GM19455 (cell line): ENCODE data around the gene PARD3.
"Not testable (repeated sequence)": the region's sequence is repeated elsewhere in the genome, so short reads cannot be mapped to it uniquely, and the experiment has no call there.

Experiments
- ATAC-seq: cut with Tn5 transposase; IDR thresholded peaks from one replicate; pipeline ENCODE4 v1.9.1; 2021; ENCODE audit not compliant: unreplicated experiment

Gene PARD3

DNA sequence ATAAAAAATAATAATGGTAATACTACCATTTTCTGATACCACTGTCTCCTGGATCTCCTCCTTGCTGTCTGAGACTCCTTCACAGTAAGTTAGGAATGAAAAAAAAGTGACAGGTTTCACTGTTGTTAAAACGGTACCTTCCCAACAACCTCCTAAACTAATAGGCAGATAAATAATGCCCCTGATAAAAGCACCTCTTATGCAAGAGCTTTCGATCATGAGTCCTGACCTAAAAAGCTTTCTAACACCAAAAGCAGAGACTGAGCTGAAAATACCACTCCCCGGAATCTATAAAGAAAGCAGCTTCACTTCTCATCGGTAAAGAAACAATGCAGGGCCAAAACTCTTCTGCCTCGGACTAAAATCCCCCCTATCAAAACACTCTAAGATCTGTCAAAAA, 14.5 kb downstream of the PARD3 start:
- no peak for ATAC-seq

DNA sequence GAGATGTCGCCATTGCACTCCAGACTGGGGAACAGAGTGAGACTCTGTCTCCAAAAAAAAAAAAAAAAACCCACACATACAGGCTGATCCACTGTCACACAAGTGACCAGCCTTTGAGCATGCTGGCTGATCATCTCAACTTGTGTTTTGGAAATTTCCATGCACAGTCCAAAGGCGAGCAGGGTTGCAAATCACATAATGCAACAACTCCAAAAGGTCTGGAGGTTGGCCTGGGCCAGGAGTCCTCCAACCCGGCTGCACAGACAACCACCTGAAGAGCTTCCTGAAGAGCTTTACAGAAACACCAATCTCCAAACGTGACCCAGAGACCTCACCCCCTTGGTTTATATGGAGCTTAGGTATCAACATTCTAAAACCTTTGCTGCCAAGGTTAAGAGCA, 16.4 kb downstream of the PARD3 start:
- ATAC-seq, result no peak

DNA sequence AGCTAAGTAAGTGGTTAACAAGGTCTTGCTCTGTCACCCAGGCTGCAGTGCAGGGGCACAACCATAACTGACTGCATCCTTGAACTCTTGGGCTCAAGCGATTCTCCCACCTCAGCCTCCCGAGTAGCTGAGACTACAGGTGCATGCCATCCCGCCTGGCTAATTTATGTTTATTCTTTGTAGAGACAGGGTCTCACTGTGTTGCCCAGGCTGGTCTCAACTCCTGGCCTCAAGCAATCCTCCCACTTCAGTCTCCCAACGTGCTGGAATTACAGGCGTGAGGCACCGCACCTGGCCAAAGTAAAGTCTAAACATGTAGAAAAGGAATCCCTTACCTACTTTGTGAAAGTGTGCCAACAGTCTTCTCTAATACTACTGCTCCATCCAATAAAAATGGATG, 17.9 kb downstream of the PARD3 start:
- ATAC-seq, result no peak

DNA sequence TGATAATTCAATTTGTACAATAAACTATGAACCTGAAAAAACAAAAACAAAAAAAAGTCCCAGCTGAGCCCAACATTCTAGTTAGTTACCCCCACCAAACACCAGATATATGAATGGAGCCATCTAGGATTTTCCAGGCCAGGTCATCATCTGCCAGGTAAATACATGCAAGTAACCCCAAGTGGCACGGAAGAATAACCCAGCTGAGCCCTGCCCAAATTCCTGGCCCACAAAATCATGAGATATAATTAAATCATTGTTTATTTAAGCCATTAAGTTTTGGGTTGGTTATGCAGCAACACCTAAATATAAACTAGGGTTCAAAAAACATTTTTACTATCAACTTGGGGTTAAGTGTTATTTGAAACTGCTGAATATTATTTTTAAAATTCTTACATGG, 19.0 kb downstream of the PARD3 start:
- no peak for ATAC-seq

DNA sequence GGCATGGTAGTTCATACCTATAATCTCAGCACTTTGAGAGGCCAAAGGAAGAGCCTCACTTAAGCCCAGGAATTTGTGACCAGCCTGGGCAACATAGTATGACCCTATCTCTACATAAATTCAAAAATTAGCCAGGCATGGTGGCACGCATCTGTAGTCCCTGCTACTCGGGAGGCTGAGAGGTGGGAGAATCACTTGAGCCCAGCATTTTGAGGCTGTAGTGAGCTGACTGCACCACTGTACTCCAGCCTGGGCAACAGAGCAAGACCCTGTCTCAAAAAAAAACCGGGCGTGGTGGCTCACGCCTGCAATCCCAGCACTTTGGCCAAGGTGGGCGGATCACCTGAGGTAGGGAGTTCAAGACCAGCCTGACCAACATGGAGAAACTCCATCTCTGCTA, 19.8 kb downstream of the PARD3 start:
- no peak for ATAC-seq

DNA sequence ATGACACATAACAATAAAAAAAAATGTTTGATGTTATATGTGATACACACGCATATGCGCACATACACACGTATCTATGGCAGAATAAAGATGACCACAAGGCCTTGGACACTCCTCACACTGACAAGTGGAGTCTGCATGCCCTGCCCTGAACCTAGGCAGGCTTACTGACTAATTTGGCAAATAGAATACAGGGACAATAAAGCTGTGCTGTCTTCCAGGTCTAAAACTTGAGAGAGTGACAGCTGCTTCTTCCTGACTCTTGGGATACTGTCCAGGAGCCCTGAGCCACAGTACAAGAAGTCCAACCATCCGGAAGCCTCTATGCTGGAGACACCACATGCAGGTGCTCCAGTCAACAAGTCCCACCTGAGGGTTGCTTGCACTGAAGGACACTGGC, 20.3 kb downstream of the PARD3 start:
- no peak for ATAC-seq

DNA sequence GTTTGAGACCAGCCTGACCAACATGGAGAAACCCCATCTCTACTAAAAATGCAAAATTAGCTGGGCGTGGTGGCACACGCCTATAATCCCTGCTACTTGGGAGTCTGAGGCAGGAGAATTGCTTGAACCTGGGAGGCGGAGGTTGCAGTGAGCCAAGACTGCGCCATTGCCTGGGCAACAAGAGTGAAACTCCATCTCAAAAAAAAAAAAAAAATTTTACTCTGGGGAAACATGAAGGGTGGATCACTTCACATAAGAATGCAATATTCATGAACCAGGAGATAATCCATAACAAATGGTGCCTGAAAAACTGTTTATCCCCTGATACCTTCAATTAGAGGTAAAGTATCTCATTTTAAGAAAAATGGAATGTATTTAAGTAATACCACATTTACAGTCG, 21.5 kb downstream of the PARD3 start:
- ATAC-seq, result not testable (repeated sequence)

DNA sequence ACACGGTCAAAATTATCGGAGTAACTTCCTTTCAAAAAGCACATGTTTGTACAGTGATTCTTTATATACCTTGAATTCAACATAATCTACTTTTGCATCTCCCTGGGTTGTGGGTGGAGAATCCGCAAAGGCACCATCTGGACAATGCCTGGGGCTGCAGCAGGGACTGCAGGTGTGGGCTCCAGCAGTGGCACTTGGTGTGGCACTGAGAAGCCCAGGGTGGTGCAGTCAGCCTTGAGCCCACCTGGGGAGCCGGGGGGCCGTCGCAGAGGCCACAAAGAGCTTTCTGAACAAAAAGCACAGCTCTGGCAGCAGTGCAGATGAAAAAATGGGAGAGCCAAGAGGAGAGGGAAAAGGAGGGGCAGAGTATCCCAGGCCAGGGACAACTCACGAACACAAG, 22.2 kb downstream of the PARD3 start:
- ATAC-seq, result no peak

DNA sequence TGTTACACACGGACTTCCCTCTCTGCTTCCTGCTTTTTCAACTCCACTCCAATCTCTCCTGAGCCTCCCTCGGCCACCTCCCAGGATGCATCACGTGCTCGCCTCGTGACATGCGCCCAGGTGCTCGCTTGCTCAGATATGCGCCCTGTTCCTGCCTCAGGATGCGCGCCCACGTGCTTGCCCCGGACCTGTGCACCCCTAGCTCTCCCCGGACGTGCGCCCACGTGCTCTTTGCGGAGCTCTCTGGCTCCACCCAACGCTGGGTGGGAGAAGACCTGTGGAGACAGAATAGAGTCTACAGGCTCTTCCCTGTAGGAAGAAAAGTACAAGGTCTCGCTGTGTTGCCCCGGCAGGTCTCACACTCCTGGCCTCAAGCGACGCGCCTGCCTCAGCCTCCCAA, 23.1 kb downstream of the PARD3 start:
- no peak for ATAC-seq

DNA sequence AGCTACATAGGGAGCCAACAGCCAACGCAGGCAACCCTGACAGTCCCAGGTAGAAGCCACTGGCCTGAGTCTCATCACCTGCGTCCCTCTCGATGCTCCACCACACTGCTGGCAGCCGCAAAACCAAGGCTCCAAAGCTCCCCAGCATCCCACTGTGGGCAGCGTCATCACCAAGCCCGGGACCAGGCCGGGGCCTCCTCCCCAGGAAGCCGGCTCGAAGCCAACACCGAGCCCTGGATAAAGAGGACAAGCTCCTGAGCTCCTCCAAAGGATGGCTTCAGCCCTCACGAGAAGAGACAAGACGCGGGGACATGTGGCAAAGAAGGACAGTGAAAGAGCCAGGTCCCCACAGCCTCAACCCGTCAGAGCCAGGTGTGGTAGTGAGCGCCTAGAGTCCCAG, 23.9 kb downstream of the PARD3 start:
- no peak for ATAC-seq

DNA sequence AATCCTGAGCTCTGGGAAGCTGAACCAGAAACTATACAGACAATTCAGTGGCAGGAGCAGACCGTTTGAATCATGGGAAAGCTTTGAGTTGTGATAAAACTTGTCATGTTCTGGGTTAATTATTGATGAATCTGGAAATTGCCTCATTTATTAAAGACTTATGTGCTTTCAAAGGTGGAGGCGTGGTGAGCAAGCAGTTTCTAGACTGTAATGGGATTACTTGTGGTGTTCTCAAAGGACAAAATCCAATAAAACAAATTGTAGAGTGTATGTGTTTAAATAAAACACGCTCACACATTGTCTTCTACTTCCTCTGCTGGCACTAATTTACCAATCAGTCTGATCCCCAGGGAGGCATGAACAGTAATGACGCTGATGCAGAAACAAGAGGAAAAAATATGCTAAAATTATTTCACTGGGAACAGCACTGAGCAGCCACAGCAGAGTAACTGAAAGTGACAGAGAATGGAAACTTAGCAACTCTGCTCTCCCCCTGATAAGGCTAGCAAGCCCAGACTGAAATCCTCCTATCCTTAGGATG, 25.1 kb downstream of the PARD3 start:
- no peak for ATAC-seq

DNA sequence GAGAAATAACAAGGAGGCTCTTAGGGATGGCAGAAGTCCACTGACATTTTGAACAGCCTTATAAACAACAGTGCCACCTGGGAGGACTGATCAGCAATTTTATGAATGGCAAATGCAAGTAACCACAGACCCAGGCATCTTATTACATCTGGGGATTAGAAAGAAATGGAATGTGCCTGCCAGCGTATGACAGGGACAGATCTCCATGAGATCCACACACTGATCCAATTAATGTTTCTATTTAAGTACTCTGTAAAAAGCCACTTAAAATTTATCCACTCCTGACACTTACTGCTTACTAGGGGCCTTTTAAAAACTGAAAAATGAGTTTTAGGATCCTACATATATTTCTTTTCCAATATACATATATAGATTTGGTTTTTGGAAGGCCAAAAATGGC, 28.6 kb downstream of the PARD3 start:
- no peak for ATAC-seq

DNA sequence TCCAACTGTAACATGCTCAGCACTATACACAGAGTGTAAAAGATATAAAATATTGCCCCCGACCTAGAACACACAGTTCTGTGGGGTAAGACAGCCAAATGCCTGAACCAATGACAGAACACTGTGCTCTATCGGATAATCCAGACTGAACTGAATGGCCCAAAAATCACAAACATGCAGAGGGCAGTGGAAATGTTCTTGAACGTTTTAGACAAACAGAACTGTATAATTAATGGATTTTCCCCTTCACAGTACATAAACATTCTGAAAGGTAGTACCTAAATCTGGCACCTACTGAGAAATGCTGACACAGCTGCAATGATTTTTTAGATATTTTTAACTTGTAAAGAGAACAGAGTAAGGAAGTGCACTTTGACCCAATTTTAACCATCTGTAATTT, 33.4 kb downstream of the PARD3 start:
- ATAC-seq, result no peak

DNA sequence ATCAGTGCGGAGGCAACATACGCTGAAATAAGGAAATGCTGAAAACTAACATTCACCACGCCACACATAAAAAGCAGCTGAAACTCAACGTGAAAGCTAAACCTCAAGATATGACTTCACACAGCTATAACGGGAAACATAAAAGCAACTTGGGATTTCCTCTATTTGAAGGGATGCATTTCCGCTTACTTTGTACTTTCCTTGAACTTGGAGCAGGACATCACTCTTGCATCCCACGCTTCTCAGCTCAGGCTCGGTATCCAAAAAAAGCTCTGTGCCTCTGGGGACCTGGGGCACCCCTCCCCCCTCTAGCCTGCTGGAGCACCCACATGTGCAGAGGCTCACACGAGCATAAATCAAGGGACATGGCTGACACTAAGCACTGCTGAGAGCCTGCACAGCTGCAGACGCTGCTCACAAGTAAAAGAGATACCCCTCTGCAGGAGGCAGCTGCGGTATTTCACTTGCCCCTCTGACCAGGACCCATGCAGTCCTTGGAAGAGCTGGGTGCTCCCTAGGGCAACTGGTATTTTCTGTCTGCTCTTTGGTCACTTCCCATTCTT, 34.2 kb downstream of the PARD3 start:
- peak; percentile 78 for ATAC-seq

DNA sequence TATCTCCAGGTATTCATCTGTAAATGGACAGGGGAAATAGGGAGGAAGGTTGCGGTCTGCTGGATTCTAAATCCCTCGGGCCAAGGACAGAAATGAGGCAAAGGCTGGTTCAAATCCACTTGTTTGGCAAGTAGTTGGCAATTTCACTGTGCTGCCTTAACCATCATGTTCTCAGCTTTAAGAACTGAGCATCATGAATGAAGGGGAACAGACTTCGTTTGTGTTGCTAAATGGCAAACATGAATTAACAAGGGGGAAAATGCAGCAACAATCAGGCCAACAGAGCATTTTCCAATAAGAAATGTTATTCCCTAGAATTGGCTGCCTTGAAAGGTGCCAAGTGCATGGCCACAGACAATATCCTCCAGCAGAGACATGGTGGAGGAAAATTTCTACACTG, 36.9 kb downstream of the PARD3 start:
- ATAC-seq, result no peak

DNA sequence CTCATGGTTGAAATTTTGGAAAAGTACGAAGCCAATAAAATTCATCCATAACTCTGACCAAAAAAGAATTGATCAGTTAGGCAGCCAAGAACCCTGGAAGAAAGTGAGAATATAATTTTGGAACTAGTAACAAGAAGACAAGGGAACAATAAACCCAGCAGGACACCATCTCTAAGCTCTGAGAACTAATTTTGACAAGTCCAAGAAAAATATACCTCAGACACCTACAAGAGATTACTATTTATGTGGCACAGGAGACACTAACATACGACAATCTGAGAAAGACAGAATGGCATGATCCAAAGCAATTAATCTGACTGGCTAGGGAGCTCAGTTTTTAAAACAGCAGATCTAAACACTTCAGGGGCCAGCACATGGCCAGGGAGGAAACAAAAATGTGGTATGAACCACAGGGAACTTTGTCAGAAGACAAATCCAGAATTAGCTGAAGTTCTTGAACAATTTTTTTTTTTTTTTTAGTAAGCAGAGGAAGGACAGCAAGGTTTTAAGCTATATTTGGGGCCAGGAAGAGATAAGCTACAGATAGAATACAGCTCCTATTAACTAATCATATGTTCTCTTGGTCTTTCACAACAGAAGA, 38.9 kb downstream of the PARD3 start:
- no peak for ATAC-seq

DNA sequence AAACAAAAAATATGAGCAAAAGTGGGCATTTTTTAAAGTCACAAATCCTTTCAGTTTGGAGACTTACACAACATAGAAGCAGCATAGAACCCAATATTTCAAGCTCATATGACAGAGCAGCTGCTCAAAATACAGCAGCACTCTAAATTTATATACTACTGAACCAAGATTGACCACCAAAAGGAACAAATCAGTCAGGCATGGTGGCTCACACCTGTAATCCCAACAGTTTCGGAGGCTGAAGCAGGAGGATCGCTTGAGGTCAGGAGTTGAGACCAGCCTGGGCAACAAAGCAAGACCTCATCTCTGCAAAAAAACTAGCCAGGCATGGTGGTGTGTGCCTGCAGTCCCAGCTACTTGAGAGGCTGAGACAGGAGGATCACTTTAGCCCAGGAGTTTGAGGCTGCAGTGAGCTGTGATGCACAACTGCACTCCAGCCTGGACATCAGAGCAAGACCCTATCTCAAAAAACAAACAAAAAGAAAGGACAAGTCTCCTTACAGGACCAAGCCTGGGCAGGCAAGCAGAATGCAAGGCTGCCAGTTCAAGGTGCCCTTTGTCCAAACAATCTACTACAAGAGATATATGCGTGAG, 40.0 kb downstream of the PARD3 start:
- no peak for ATAC-seq

DNA sequence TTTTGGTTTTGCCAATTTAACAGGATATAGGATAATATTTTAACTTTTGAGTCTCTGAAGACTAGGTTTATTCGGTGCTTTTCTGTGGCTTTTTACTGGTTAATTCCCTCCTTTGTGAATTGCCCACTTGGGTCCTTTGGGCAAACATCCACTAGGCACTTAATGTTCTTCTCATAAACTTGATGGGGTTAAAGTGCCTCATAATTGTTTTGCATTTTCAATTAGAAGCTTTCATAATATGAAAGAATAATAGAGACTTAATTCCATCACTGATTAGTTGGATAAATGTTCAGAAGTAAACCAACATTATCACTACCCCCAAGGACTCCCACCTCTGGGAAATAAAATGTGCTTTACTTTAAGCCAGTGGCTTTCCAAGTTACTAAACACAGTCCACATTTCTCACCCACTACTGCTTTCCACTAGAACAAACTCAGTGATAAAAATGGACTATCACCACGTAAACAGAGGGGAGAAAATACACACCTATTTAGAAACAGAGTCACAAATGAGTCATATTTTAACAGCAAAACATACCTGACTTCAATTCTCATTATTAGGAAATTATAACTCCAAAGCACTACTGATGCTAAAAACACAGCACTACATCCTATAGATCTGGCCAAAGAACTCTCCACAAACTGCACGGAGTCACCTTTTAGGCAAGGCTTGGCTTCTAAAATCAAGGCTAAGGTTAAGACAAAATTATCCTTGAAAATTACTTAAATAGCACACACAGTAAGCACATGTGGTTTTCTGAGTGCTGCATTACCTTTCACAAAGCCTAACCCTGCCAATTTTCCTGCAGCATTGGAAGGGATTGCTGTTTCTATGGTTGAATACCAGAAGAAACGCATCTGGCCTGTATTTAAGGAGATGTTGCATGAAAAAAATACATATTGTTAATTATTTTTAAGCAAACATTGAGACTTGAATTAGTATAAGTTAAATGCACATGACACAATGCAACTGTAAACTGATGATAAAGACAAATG, 41.2 kb downstream of the PARD3 start:
- ATAC-seq, result no peak

DNA sequence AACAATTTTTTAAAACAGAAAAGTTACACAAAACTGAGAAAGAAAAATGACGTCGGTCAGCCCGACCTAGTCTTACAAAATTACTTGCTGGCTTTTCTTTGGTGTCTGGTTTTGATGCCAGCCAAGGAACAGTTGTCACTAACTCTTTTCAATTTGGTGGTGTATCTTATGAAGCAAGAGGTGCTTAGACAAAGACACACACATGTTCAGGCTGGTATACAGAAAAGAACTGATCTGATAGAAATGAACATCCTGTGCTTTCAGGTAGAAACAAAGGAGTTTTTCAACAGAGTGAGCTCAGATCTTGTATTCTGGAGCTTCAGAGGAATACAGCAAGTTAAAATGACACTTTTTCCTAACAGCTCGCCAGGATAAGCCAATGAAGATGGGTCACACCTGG, 43.6 kb downstream of the PARD3 start:
- no peak for ATAC-seq

DNA sequence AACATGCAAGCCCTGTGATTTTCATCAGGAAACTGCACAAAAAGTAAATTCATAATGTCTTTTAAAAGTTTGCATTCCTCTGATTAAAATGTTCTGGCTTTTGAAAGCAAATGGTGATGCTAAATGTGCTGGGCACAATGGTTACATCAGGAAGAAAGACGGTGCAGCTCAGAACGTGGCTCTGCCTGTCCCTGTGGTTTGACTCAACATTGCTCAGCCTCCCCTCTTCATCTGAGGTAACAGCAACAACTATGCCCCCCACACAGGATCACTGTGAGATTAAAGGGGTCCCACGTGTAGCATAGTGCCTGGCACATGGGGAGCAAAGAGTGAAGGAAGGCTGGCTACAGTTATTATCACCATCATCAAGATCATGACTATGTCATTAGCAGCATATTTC, 44.0 kb downstream of the PARD3 start:
- ATAC-seq, result no peak

DNA sequence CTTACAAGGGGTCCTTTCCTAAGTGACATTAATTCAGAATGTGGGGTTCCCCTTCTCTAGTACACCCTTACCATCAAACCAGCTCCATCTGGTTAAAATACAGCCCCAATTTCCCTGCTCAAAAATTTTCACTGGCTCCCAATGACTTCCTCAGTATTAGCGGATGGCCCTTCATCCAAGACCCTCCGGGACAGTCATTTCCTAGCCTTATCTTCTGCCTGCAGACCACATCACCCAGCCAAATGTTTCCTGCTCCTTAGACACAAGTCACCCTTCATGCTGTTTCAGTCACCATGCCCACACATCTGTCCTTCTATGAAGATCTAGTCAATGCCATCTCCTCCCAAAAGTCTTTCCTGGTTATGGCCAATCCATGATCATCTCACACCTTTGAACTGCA, 45.2 kb downstream of the PARD3 start:
- ATAC-seq, result no peak

DNA sequence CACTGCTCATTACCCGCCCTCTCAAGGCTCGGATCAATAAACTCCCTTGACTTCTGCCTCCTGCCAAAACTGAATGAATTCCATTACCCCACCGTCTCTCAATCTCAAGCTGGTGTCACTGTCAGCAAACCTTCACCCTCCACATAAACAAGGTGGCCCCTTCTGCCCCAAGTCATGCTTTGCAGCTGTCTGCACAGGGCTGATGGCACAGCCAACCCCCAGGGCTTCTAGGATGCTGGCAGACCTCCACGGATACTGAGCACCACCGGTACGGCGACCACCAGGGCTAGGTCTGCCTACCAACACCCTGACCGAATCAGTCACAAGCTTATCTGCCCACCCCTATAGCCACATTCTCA, 46.1 kb downstream of the PARD3 start:
- no peak for ATAC-seq
